T47D (cell line): Measurements from ENCODE around the gene KCNIP4.

ENCODE experiments used
- DNase-seq, 2 experiments: peaks; one replicate each; pipeline versions ENCODE4 v3.0.0 to v3.0.0-alpha.2; 2011 to 2012; ENCODE audit warnings: low read depth in 1 of 2, low spot score in 1 of 2
- JUND ChIP-seq: IDR thresholded peaks from 2 replicates; pipeline ENCODE4 v1.6.1; 2012; ENCODE audit warnings: low read depth
- in situ Hi-C: cut with HindIII; loops from 2 replicates; pipeline ENCODE4 v1.10.0; 2016; ENCODE audit warnings: low sequenced_read_pairs, low pct_unique_long_range_greater_than_20kb

Gene KCNIP4

DNA sequence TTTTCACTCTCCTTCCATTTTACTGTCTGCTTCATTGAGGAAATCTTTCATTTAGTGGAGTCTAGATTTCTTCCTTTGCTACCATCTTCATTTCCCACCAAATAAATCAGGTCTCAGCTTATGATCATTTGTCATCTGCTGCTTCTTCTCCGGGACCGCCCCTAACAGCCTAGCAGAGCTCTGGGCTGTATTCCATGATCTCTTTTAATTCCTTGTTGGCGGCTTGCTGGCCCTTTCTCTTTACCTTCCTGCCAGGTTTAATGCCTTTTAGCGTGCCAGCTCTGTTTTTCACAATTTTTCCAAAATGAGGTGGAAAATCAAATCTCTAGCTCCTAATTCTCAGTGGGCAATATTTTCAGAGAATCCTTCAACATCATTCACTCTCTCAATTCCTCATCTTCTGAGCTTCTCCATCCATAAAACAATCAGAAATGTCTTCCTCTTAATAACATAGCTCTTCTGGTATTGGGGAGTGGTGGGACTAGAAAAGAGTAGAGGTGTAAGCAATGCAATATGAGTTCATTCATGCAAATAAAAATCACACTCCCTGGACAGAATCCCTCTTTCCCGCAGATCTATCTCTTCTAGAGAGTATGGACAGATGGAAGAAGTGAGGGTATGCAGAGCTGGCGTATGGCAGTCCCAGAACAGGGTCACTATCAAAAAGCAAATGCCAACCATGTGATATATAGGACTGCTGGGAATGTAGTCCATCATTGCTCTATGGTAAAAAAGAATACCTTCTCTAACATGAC, 491.3 kb downstream of the KCNIP4 start:
- in situ Hi-C loops, result no loop called here
- no peak for TF ChIP-seq JUND
- no peak for DNase-seq

DNA sequence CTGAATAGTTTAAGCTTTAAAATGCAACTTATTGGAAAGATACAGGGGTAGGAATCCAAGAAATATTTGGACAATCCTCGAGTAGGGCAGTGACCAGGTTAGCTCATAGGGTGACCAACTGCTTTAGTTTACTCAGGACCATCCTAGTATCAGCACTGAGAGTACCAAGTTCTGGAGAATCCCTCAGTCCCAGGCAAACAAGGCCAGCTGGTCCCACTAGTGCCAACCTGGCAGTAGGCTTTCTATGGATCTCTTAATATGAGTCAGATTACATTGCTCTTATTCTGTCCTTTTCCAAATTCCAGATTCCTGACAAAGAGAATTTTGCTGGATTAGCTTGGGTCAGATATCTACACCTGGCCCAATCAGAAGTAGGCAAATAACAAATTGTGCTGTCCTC, 493.7 kb downstream of the KCNIP4 start:
- no peak for DNase-seq
- in situ Hi-C loops, result no loop called here
- TF ChIP-seq JUND, result no peak

DNA sequence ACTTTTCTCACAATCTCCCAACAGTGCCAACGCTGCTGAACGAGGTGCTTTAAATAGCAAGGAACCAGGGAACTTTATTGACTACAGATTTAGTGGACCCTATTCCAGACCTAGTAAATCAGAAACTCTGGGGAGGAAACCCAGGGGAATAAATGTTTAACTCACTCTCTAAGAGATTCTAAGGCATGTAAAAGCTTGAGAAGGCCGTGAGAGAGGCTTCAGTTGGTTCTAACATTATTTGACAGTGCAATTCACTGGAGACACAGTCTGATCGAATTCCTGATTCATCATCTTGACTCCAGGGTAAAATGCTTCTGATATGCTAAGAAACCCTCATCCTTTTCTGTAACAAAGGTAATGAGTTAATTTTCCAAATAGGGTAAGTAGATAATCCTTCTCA, 494.4 kb downstream of the KCNIP4 start:
- DNase-seq, result no peak
- in situ Hi-C loops, result no loop called here
- no peak for TF ChIP-seq JUND

DNA sequence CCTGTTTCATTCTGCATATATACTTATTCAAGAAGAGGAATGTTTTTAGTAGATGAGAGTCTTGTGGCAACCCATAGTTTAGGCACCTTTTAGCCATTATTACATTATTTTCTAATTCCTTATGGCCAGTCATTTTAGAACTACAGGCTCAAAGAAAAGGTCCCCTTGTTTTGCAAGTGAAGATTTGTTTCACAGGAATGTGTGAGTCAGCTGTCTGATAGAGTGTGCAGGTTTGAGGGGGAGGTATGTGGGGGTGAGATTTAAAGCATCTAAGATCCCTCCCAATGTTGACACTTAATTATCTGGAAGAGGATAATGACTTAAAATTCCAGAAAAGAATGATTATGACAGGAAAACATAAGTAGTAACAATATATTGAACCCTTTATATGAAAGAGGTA, 495.6 kb downstream of the KCNIP4 start:
- no peak for TF ChIP-seq JUND
- no peak for DNase-seq
- in situ Hi-C loops, result no loop called here

DNA sequence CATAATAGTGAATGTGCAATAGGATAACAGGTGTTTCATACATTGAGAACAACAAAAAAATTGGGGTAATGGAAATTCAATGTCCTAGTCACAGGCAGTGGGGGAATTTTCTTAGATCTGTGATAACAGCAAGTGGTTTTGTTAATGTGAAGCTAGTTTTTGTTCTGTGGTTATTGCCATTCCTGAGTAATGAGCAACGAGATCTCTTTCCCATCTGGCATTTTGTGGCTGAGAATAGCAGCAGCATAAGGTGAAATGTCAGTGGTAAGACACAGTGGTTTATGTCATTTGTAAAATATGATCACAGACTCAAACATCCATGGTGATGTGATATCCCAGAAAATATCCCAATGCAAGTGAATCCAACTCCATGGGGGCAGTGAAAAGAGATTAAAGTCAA, 497.5 kb downstream of the KCNIP4 start:
- no peak for DNase-seq
- no peak for TF ChIP-seq JUND
- in situ Hi-C loops, result no loop called here

DNA sequence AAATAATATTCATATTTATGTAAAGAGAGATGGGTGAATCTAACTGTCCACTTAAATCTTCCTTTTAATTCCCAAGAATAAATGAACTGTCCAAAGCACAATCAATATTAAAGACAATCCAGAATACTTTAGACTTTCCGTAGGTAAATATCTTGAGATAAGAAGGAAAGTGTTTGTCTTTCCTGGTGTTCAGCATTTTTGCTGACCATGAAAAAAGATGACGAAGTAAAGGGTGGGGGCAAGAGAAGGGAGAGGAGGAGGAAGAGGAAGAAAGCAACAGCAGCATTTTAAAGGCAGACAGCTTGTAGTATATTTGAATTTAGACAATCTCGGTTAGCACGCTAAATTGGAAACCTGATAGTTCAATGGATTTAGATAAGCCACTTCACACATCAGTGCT, 498.2 kb downstream of the KCNIP4 start:
- in situ Hi-C loops, result no loop called here
- no peak for TF ChIP-seq JUND
- DNase-seq, result no peak

DNA sequence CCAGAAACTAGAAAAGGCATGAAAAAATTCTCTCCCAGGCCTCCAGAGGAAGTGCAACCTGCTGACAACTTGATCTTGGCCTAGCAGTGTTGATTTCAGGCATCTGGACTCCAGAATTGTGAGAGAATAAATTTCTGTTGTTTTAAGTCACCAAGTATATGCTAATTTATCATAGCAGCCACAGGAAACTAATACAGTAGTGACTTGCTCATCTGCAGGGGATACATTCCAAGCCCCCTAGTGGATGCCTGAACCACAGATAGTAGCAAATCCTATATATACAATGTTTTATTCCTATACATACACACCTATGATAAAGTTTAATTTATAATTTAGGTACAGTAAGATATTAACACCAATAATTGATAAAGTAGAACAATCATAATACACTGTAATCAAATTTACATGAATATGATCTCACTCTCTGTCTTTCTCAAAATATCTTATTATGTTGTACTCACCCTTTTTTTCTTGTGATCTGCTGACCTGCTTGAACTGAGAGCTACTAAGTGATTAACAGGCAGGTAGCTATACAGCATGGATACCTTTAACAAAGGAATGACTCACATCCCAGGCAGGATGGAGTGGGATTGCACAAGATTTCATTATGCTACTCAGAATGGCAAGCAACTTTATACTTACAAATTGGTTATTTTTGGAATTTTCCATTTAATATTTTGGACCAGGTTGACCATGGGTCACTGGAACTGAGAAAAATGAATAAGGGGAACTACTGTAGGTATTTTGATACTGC, 501.1 kb downstream of the KCNIP4 start:
- in situ Hi-C loops, result no loop called here
- no peak for TF ChIP-seq JUND
- DNase-seq, result no peak

DNA sequence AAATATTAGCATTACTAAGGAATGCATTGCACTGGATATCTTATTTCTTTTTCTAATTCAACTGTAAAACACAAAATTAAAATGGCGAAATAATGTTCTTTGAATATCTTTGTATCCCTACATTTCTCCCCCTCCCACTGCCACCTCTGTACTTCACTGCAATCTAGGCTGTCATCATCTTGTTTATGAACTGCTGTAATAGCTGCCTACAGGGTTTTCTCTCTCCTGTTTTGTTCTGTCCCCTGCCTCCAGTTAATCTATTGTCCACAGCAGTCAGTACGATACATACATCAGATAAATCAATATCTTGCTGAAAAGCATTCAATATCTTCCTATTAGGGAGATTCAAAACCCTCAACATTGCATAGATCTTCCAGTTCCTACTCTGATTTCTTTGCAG, 528.4 kb downstream of the KCNIP4 start:
- no peak for TF ChIP-seq JUND
- no peak for DNase-seq

DNA sequence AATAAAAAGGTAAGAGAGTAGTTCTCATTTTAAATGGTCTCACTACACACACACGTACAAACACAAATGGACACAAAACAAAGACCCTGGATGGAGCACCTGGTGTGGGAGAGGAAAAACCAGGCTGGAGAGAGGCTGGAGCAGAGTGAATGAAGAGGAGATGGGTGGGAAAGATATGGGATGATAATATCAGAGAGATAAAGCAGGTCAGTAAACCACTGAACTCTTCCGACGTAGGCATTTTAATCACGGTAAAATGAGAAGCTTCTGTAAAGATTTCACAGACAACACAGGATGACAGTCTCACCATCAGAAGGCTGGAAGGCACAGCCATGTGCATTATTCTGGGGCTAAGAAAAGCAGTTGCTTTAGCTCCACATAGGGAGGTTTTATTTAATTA, 532.8 kb downstream of the KCNIP4 start:
- in situ Hi-C loops, result no loop called here
- DNase-seq, result no peak
- TF ChIP-seq JUND, result no peak

More for the DNA sequence above, 528.4 kb downstream of the KCNIP4 start:
- in situ Hi-C loops, result no loop called here

DNA sequence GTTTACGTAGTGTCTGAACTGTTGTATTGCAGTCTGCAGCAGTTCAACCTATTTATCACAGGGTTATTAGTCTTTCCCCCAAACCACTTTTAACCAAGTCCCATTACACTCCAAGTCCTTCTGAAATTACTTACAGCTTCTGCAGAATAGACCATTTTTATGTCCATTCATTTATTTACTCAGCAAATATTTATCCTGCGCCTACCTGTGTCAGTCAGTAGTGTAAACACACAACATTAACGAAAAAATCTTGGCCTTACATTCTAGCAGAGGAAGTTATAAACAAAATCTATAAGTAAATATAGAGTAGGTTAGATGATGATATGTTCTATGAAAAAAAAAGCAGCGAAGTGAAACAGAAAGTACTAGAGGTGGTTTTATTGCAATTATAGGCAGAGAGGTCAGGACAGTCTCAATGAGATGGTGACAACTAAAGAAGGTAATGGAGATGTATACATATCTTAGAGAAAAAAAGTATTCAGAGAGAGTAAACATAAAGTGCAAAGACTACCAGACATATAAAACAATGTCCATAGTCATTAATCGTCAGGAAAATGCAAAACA, 534.7 kb downstream of the KCNIP4 start:
- in situ Hi-C loops, result no loop called here
- peak; percentile 1 to 7 for DNase-seq
- TF ChIP-seq JUND, result no peak

DNA sequence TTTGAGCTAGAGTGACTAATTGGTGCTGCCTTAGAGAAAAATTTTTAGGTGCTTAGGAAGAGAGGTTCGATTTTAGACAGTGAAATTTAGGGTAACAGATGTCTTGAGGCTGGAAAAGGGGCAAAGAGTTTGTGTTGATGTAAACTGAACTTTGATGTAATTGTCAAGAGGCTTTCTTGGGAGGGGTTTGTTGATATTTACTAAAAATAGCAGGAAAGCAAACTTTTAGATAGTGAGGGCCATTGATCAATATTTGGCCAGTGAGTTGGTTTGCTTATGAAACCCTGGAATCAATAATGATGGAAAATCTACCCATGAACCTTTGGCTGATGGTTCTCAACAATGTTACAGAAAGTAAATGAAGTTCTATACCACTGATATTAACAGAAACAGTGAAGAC, 537.5 kb downstream of the KCNIP4 start:
- no peak for DNase-seq
- TF ChIP-seq JUND, result no peak
- in situ Hi-C loops, result no loop called here

DNA sequence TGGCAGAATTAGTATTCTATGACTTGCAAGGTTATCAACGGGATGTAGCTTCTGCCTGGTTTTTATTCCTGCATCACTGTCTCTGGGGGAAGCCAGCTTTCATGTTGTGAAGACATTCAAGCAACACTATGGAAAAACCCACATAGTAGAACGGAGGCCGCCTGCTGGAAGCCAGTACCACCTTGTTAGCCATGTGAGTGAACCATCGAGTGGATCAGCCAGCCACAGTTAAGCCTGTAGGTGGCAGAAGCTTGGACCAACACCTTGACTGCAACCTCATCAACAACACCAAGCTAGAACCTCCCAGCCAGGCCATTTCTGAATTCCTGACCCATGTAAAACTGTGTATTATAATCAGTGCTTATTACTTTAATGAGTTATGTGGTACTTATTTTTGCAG, 538.2 kb downstream of the KCNIP4 start:
- no peak for TF ChIP-seq JUND
- in situ Hi-C loops, result no loop called here
- no peak for DNase-seq

DNA sequence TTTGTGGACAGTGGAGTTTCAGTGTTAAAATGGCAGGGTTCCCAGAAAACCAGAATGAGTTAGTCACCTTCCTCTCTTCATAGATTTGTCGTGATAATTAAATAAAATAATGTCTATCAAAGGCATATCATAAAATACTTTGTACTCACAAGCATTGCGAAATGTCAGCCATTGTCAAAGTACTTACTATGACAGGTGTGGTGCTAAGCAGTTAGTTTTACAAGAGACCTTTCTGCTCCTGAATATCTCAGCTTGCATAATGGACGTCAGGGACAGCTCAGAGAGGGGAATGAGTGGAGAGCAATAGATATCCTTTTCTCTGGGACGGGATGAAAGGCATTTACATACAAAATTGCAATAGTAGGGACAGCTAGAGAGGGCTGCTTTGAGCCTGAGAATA, 560.9 kb downstream of the KCNIP4 start:
- no peak for TF ChIP-seq JUND
- in situ Hi-C loops, result no loop called here
- DNase-seq, result no peak
